ENCODE measurements around the gene MS4A2.
"Not testable (repeated sequence)": the region's sequence is repeated elsewhere in the genome, so short reads cannot be mapped to it uniquely, and the experiment has no call there.

Gene MS4A2

GRCh38 chr11:60085909-60086308, 2.6 kb upstream of the MS4A2 start:
- no peak overlapping the region for H3K27ac Mint-ChIP-seq
- H3K9me3 Mint-ChIP-seq = no peaks in the 10 kb centered on the region
- peaks cover 19% of the 10 kb centered on the region for H3K27me3 Mint-ChIP-seq
- H3K4me1 Mint-ChIP-seq = no peaks in the 10 kb centered on the region
- no peak overlapping the region for H3K4me3 Mint-ChIP-seq
- no peaks in the 10 kb centered on the region for H3K36me3 Mint-ChIP-seq

GRCh38 chr11:60087239-60087638, 1.2 kb upstream of the MS4A2 start:
- H3K27ac Mint-ChIP-seq = no peak overlapping the region
- peaks cover 18% of the 10 kb centered on the region for H3K27me3 Mint-ChIP-seq
- no peaks in the 10 kb centered on the region for H3K9me3 Mint-ChIP-seq
- no peaks in the 10 kb centered on the region for H3K36me3 Mint-ChIP-seq
- H3K4me1 Mint-ChIP-seq = no peaks in the 10 kb centered on the region
- no peak overlapping the region for H3K4me3 Mint-ChIP-seq

- H3K4me1 Mint-ChIP-seq = no peaks in the 10 kb centered on the region
- no peaks in the 10 kb centered on the region for H3K36me3 Mint-ChIP-seq
- no peak overlapping the region for H3K27ac Mint-ChIP-seq
- H3K27me3 Mint-ChIP-seq = no peaks in the 10 kb centered on the region
- H3K4me3 Mint-ChIP-seq = no peak overlapping the region
- H3K9me3 Mint-ChIP-seq = no peaks in the 10 kb centered on the region
Measured at GRCh38 chr11:60095477-60096120, 7.1 kb downstream of the MS4A2 start.

GRCh38 chr11:60097189-60097588, 8.7 kb downstream of the MS4A2 start:
- H3K4me3 Mint-ChIP-seq = no peak overlapping the region
- no peaks in the 10 kb centered on the region for H3K9me3 Mint-ChIP-seq
- H3K4me1 Mint-ChIP-seq = no peaks in the 10 kb centered on the region
- H3K27ac Mint-ChIP-seq = no peak overlapping the region
- H3K36me3 Mint-ChIP-seq = no peaks in the 10 kb centered on the region
- H3K27me3 Mint-ChIP-seq = no peaks in the 10 kb centered on the region

GRCh38 chr11:60098508-60098907, 10.0 kb downstream of the MS4A2 start:
- H3K4me3 Mint-ChIP-seq = no peak overlapping the region
- no peaks in the 10 kb centered on the region for H3K36me3 Mint-ChIP-seq
- H3K9me3 Mint-ChIP-seq = no peaks in the 10 kb centered on the region
- no peaks in the 10 kb centered on the region for H3K4me1 Mint-ChIP-seq
- no peaks in the 10 kb centered on the region for H3K27me3 Mint-ChIP-seq
- H3K27ac Mint-ChIP-seq = no peak overlapping the region

GRCh38 chr11:60100516-60100915, 12.1 kb downstream of the MS4A2 start:
- Mint-ChIP-seq H3K36me3 (no peaks in the 10 kb centered on the region), H3K4me1 (no peaks in the 10 kb centered on the region), H3K27me3 (no peaks in the 10 kb centered on the region), H3K4me3 (no peak overlapping the region), H3K27ac (no peak overlapping the region), H3K9me3 (no peaks in the 10 kb centered on the region)

- not testable (repeated sequence) for H3K4me3 Mint-ChIP-seq, H3K27ac Mint-ChIP-seq
Measured at GRCh38 chr11:60101368-60101767, 12.9 kb downstream of the MS4A2 start.

GRCh38 chr11:60104471-60105115, 16.1 kb downstream of the MS4A2 start:
- H3K4me1 Mint-ChIP-seq, H3K9me3 Mint-ChIP-seq, H3K36me3 Mint-ChIP-seq, H3K27me3 Mint-ChIP-seq, H3K4me3 Mint-ChIP-seq, H3K27ac Mint-ChIP-seq: not testable (repeated sequence)

More at GRCh38 chr11:60101368-60101767, 12.9 kb downstream of the MS4A2 start:
- H3K36me3 Mint-ChIP-seq, H3K9me3 Mint-ChIP-seq, H3K4me1 Mint-ChIP-seq, H3K27me3 Mint-ChIP-seq: not testable (repeated sequence)

- H3K36me3 Mint-ChIP-seq, H3K4me1 Mint-ChIP-seq, H3K4me3 Mint-ChIP-seq, H3K27ac Mint-ChIP-seq, H3K27me3 Mint-ChIP-seq, H3K9me3 Mint-ChIP-seq: not testable (repeated sequence)
Measured at GRCh38 chr11:60108631-60109030, 20.2 kb downstream of the MS4A2 start.

- Mint-ChIP-seq H3K27ac (no peak overlapping the region), H3K36me3 (no peaks in the 10 kb centered on the region), H3K27me3 (peaks cover 5% of the 10 kb centered on the region), H3K9me3 (no peaks in the 10 kb centered on the region), H3K4me1 (no peaks in the 10 kb centered on the region), H3K4me3 (no peak overlapping the region)
Measured at GRCh38 chr11:60111793-60112192, 23.3 kb downstream of the MS4A2 start.

GRCh38 chr11:60116996-60117790, 28.7 kb downstream of the MS4A2 start:
- no peaks in the 10 kb centered on the region for H3K4me1 Mint-ChIP-seq
- H3K27me3 Mint-ChIP-seq = peaks cover 8% of the 10 kb centered on the region
- H3K36me3 Mint-ChIP-seq = no peaks in the 10 kb centered on the region
- H3K9me3 Mint-ChIP-seq = no peaks in the 10 kb centered on the region
- no peak overlapping the region for H3K27ac Mint-ChIP-seq
- H3K4me3 Mint-ChIP-seq = no peak overlapping the region

GRCh38 chr11:60118338-60118737, 29.9 kb downstream of the MS4A2 start:
- Mint-ChIP-seq H3K27me3 (peaks cover 13% of the 10 kb centered on the region), H3K36me3 (no peaks in the 10 kb centered on the region), H3K4me1 (no peaks in the 10 kb centered on the region), H3K27ac (no peak overlapping the region), H3K4me3 (no peak overlapping the region), H3K9me3 (no peaks in the 10 kb centered on the region)

- no peaks in the 10 kb centered on the region for H3K36me3 Mint-ChIP-seq
- no peak overlapping the region for H3K27ac Mint-ChIP-seq
- no peaks in the 10 kb centered on the region for H3K9me3 Mint-ChIP-seq
- H3K27me3 Mint-ChIP-seq = peaks cover 16% of the 10 kb centered on the region
- H3K4me1 Mint-ChIP-seq = no peaks in the 10 kb centered on the region
- H3K4me3 Mint-ChIP-seq = no peak overlapping the region
Measured at GRCh38 chr11:60119710-60120109, 31.2 kb downstream of the MS4A2 start.

- H3K4me1 Mint-ChIP-seq = no peaks in the 10 kb centered on the region
- H3K36me3 Mint-ChIP-seq = no peaks in the 10 kb centered on the region
- H3K27me3 Mint-ChIP-seq = peaks cover 16% of the 10 kb centered on the region
- H3K4me3 Mint-ChIP-seq = no peak overlapping the region
- no peak overlapping the region for H3K27ac Mint-ChIP-seq
- H3K9me3 Mint-ChIP-seq = no peaks in the 10 kb centered on the region
Measured at GRCh38 chr11:60121264-60121663, 32.8 kb downstream of the MS4A2 start.

- Mint-ChIP-seq H3K27ac (no peak overlapping the region), H3K4me3 (no peak overlapping the region), H3K36me3 (no peaks in the 10 kb centered on the region), H3K4me1 (no peaks in the 10 kb centered on the region), H3K27me3 (peaks cover 13% of the 10 kb centered on the region), H3K9me3 (no peaks in the 10 kb centered on the region)
Measured at GRCh38 chr11:60122414-60123036, 34.1 kb downstream of the MS4A2 start.
